T-helper 1 cell treated with Interleukin-12 subunit alpha and Interleukin-12 subunit beta and Interleukin-4 antibody, amounts not matched to agents 30 μg/mL and 1 μg/mL, for 36 hours (primary cell): ENCODE results near the gene CDKN2B.

Source experiments
- H3K27ac Mint-ChIP-seq: one replicate; pipeline ENCODE4 v1.8.0; 2021; ENCODE audit warnings: mild to moderate bottlenecking, mixed read lengths
- H3K27me3 Mint-ChIP-seq: one replicate; pipeline ENCODE4 v1.8.0; 2021; ENCODE audit warnings: low read depth, mixed read lengths
- H3K36me3 Mint-ChIP-seq: one replicate; pipeline ENCODE4 v1.8.0; 2021; ENCODE audit warnings: low read depth, mixed read lengths
- H3K4me1 Mint-ChIP-seq: one replicate; pipeline ENCODE4 v1.8.0; 2021; ENCODE audit warnings: low read depth, mixed read lengths
- H3K4me3 Mint-ChIP-seq: one replicate; pipeline ENCODE4 v1.8.0; 2021; ENCODE audit warnings: mild to moderate bottlenecking, moderate library complexity, mixed read lengths
- H3K9me3 Mint-ChIP-seq: one replicate; pipeline ENCODE4 v1.8.0; 2021; ENCODE audit warnings: mixed read lengths

Gene CDKN2B

DNA sequence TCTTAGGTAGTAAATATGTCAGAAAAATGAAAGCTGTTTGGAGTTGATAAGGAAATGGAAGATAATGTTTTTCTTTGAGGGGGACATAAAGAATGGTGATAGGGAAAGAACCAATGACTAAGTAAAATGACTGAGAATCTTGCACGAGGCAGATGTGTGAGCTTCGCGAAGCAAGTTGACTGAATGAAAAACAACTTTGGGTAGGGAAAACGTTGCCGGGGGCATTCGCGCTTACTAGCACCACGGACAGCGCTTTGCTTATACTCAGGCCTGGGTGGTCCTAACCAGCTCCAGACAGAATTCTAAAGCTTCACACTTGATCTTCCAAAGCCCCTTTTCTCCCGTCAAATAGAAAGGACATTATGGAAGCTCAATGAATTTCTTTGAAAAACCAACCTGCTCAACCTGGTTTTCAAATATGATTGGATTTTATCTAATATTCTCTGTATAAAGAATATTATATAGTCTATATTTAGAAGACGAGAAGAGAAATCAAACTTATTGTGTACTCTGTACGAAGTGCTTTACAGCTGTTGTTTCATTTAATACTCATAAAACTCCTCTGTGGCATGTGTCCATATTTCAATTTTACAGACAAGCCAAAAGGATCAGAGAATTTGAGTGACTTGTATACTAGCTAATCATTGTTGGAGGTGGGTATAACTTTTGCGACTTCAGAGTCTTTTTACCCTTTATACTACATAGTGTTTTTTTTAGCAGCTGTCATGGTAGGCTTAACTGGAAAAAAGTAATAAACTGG lies 1.9 kb upstream of the CDKN2B start:
- no peak overlapping the region for H3K4me3 Mint-ChIP-seq
- peaks cover 62% of the 10 kb centered on the region for H3K27me3 Mint-ChIP-seq
- H3K27ac Mint-ChIP-seq = no peak overlapping the region
- peaks cover 17% of the 10 kb centered on the region for H3K4me1 Mint-ChIP-seq
- peaks cover 4% of the 10 kb centered on the region for H3K36me3 Mint-ChIP-seq
- H3K9me3 Mint-ChIP-seq = no peaks in the 10 kb centered on the region

DNA sequence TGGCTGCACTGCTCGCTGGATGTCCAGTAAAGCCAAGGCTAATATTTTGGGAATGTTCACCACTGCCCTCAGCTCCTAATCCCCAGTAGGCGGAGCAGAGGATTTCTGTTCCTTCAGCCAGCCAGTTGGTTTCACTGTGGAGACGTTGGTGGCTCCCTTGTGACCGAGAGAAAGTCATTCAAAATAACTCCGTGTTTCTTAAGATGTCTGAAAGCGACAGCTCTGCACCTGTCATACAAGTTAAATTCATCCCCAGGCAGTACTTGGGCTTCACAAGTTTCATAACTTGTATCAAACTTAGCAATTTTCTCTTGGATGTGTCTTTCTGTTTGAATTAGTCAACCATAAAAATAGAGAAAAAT lies 382 bp upstream of the CDKN2B start:
- H3K4me3 Mint-ChIP-seq = peak overlapping the region; percentile 89
- H3K27ac Mint-ChIP-seq = no peak overlapping the region
- H3K27me3 Mint-ChIP-seq = peaks cover 78% of the 10 kb centered on the region
- peaks cover 15% of the 10 kb centered on the region for H3K36me3 Mint-ChIP-seq
- no peaks in the 10 kb centered on the region for H3K9me3 Mint-ChIP-seq
- H3K4me1 Mint-ChIP-seq = peaks cover 30% of the 10 kb centered on the region

DNA sequence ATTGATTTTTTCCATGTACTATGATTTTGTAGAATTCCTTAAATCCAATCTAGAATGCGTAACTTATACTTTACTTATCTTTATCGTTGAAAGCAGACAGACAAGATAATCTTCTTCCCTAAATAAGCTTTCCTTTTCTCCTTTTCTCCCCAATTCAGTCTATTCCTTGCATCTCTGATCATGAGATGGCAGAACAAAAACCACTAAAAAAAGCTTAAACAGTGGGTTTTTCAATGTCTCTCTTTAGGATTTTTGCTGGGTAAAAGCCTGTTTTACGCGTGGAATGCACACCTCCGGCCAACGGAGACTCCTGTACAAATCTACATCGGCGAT lies 755 bp downstream of the CDKN2B start:
- Mint-ChIP-seq H3K4me1 (peaks cover 30% of the 10 kb centered on the region), H3K27ac (no peak overlapping the region), H3K36me3 (peaks cover 15% of the 10 kb centered on the region), H3K27me3 (peaks cover 83% of the 10 kb centered on the region), H3K4me3 (peak overlapping the region; percentile 89), H3K9me3 (no peaks in the 10 kb centered on the region)

DNA sequence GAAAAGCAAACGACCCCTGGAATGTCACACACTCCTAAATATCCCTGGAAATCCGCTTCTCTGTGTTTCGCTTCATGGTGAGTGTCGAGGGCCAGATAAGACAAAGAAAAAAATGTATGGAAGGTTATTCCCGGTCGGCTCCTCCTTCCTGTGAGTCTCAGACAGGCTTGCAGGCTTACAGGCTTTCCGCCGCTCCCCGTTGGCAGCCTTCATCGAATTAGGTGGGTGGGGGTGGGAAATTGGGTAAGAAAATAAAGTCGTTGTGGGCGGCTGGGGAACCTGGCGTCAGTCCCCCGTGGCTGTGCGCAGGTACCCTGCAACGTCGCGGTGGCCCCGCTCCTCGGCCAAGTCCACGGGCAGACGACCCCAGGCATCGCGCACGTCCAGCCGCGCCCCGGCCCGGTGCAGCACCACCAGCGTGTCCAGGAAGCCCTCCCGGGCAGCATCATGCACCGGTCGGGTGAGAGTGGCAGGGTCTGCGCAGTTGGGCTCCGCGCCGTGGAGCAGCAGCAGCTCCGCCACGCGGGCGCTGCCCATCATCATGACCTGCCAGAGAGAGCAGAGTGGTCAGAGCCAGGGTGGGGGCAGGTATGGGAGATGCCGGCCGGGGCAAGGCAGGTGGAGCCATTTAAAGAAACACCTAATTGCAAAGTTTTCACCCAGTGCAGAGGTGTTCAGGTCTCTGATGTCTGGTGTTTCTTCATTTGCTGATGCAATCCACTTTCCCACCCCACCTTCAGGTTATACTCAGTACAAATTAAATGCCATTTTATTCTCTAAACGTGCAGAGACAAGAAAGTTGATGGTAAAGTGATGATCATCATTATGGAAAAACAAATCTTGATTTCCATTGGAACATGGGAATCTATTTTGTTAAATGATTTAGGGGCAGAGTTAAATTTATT lies 3.2 kb downstream of the CDKN2B start:
- H3K36me3 Mint-ChIP-seq = peaks cover 15% of the 10 kb centered on the region
- H3K4me3 Mint-ChIP-seq = peak overlapping the region; percentile 38
- peaks cover 88% of the 10 kb centered on the region for H3K27me3 Mint-ChIP-seq
- no peaks in the 10 kb centered on the region for H3K9me3 Mint-ChIP-seq
- H3K27ac Mint-ChIP-seq = no peak overlapping the region
- peaks cover 30% of the 10 kb centered on the region for H3K4me1 Mint-ChIP-seq

DNA sequence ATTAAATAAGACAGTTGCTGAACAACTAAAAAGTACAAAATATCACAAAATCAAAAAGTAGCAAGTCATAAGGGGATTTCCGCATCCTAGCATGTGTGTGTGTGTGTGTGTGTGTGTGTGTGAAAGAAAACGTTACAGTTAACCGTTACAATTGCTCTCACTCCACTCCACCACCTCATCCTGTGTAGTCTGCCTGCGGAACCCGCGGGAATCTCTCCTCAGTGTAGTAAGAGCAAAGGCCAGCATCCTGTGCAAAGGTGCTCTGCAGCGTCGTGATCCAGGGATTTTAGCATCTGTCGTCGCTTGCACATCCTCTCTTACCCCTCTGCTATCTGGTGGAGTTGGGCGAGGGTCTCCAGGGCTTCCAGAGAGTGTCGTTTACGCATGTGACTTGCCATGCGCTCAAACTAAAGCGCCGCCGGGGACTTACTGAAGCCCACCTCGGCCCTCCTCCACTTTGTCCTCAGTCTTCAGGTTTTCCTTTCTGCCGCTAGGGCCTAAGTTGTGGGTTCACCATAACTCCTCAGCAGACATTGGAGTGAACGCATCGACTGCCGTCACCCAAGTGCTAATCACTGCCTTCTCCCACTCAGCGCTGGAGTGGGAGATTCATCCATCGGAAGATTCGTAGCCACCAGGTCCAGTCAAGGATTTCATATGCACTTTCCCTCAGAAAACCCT lies 3.9 kb downstream of the CDKN2B start:
- Mint-ChIP-seq H3K9me3 (no peaks in the 10 kb centered on the region), H3K36me3 (peaks cover 15% of the 10 kb centered on the region), H3K4me1 (peaks cover 29% of the 10 kb centered on the region), H3K27me3 (peaks cover 87% of the 10 kb centered on the region), H3K27ac (peak overlapping the region; percentile 38), H3K4me3 (peak overlapping the region; percentile 26)

DNA sequence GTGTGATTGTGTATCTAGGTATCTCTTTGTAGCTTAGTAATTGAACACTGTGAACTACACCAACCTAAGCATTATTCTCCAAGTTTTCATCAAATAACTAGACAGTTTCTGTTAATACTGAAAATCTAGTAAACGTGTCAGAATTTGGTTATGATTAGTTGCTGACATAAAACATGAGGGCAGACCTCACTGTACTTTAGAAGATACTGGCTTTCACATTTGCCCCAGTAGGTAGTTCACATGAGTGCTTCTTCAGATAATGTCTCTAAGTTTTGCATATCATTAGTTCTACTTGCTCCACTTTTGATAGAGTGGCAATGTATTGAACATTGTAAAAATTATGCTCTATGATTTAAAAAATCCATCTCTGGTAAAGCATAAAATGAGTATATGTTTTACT lies 7.1 kb downstream of the CDKN2B start:
- no peak overlapping the region for H3K4me3 Mint-ChIP-seq
- H3K27ac Mint-ChIP-seq = no peak overlapping the region

DNA sequence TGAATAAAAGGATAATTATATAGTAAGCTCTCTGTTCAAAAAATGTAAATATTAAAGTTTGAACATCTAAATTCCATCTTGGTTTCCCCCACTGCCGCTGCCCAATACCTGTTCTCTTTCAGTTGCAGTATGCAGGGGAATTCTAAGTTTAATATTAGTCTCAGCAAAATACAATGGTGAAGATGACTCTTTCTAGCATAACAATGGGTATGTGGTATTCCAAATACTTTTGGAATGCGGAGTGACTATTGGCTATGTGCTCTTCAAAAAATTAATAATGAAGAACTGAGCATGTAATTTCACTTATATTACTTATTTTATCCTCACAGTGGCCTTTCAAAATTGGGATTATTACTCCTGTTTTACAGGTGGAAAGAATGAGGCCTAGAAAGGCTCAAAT lies 11.1 kb downstream of the CDKN2B start:
- H3K4me3 Mint-ChIP-seq = no peak overlapping the region
- peaks cover 68% of the 10 kb centered on the region for H3K27me3 Mint-ChIP-seq
- peaks cover 15% of the 10 kb centered on the region for H3K4me1 Mint-ChIP-seq
- peaks cover 12% of the 10 kb centered on the region for H3K36me3 Mint-ChIP-seq
- no peak overlapping the region for H3K27ac Mint-ChIP-seq
- H3K9me3 Mint-ChIP-seq = no peaks in the 10 kb centered on the region

More for the DNA sequence above, 7.1 kb downstream of the CDKN2B start:
- peaks cover 90% of the 10 kb centered on the region for H3K27me3 Mint-ChIP-seq
- peaks cover 16% of the 10 kb centered on the region for H3K36me3 Mint-ChIP-seq
- no peaks in the 10 kb centered on the region for H3K9me3 Mint-ChIP-seq
- peaks cover 19% of the 10 kb centered on the region for H3K4me1 Mint-ChIP-seq

DNA sequence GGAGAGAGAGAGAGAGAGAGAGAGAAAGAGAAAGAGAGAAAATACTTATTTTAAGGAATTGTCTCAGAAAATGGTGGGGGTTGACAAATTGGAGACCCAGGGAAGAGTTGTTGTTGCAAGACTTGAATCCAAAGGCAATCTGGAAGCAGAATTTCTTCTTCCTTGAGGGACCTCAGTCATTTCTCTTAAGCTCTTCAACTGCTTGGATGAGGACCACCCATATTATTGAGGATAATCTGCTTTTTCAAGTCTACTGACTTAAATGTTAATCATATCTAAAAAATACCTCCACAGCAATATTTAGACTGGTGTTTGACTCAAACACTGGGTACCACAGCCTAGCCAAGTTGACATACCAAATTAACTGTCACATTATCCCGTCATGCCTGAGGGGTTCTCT lies 11.6 kb downstream of the CDKN2B start:
- Mint-ChIP-seq H3K27ac (no peak overlapping the region), H3K27me3 (peaks cover 63% of the 10 kb centered on the region), H3K4me3 (no peak overlapping the region)

DNA sequence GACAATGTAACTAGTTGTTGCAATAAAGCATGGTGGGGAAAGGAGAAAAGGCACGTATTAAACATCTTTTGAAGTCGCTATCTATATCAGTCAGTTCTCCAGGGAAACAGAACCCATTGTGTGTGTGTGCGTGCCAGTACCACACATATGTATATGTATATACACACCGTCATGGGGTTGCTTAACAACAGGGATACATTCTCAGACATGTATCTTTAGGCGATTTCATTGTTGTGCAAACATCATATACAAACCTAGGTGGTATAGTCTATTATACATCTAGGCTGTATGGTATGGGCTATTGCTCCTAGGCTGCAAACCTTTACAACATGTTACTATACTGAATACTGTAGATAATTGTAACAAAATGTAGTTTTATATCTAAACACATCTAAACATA lies 12.2 kb downstream of the CDKN2B start:
- Mint-ChIP-seq H3K4me1 (peaks cover 16% of the 10 kb centered on the region), H3K4me3 (peak overlapping the region; percentile 99), H3K36me3 (peaks cover 12% of the 10 kb centered on the region), H3K27me3 (peaks cover 57% of the 10 kb centered on the region), H3K27ac (no peak overlapping the region), H3K9me3 (no peaks in the 10 kb centered on the region)

More for the DNA sequence above, 11.6 kb downstream of the CDKN2B start:
- Mint-ChIP-seq H3K9me3 (no peaks in the 10 kb centered on the region), H3K36me3 (peaks cover 12% of the 10 kb centered on the region), H3K4me1 (peaks cover 16% of the 10 kb centered on the region)

DNA sequence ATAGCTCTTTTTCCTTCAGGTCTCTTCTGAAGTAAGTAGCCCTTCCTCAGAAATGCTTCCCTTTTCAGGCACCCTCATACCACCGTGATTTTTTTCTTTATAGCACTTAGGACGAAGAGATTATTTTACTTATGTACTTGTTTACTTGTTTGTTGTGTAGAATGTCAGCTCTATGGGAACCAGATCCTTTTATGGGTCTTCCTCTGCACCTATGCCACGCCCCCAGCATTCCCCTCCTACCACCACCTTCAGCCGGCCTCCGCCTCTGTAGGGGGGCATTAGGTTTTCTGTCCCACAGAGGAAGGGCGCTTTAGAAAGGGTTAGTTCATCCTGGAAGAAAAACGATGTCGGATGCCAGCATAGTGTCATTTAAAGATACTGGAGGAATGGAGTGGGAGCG lies 12.7 kb downstream of the CDKN2B start:
- Mint-ChIP-seq H3K9me3 (no peaks in the 10 kb centered on the region), H3K27me3 (peaks cover 52% of the 10 kb centered on the region), H3K36me3 (peaks cover 12% of the 10 kb centered on the region), H3K4me3 (peak overlapping the region; percentile 99), H3K4me1 (peaks cover 17% of the 10 kb centered on the region), H3K27ac (peak overlapping the region; percentile 72)

DNA sequence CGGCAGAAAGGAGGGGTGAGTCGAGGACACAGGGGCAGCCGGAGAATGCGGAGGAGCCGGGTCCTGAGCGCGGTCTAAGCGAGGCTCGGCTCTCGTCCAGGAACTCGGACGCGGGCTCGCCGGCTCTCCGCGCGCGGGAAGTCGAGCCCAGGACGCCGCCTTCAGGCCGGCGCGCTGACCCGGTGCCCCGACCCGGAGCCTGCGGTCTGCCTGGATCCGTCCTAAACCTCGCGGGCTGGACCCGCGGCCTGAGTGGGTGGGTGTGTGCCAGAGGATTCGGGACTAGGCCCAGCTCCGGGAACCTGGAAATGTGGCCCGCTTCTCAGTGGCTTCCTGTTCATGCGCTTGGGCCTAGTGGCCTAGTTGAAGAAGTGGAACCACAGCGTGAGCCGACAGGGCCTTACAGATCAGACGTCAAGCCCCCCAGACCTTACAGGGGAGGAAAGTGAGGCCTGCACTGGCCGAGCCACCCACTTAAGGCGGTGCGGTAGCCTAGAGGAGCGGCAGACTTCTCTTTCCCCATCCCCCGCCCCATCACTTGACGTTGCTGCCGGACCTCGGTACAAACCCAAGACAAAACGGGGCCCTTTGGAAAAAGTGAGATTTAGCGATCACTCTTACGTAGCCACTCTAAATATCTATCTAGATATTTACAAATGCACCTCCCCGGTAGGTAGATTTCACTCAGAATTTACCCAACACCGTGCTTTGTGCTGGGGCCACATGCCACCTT lies 13.3 kb downstream of the CDKN2B start:
- Mint-ChIP-seq H3K4me3 (peak overlapping the region; percentile 99), H3K36me3 (peaks cover 12% of the 10 kb centered on the region), H3K4me1 (peaks cover 20% of the 10 kb centered on the region), H3K9me3 (no peaks in the 10 kb centered on the region), H3K27me3 (peaks cover 46% of the 10 kb centered on the region), H3K27ac (peak overlapping the region; percentile 99)

DNA sequence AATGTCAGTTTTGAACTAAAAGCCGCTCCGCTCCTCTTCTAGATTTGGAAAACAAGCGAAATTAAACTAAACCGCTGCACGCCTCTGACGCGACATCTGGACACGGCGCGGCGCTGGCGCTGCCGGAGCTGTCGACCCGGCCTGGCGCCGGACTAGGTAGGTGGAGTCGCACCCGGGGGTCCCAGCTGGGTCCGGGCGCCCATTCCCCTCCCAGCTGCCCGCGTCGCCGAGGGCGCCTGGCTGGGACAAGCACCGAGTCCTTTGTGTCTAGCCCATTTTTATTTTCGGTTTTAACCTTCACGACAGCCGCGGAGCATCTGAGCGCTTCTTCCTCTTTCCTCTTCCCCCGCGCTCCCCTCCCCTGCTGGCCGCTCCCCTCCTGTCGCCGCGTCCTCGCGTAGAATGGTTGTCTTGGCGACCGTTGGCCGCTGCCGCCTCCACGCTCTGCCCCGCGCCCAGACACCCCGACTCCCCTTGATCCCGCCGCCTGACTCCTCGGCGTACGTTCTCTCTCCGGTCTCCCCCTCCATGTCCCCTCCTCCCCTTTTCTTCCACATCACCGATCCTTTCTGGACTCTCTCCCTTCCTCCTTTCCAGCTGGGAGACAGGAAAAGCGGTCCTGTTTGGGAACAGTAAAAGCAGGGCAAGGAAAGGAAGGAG lies 14.0 kb downstream of the CDKN2B start:
- H3K36me3 Mint-ChIP-seq = peaks cover 16% of the 10 kb centered on the region
- H3K4me3 Mint-ChIP-seq = peak overlapping the region; percentile 99
- no peaks in the 10 kb centered on the region for H3K9me3 Mint-ChIP-seq
- H3K27me3 Mint-ChIP-seq = peaks cover 47% of the 10 kb centered on the region
- H3K27ac Mint-ChIP-seq = peak overlapping the region; percentile 99
- H3K4me1 Mint-ChIP-seq = peaks cover 24% of the 10 kb centered on the region

DNA sequence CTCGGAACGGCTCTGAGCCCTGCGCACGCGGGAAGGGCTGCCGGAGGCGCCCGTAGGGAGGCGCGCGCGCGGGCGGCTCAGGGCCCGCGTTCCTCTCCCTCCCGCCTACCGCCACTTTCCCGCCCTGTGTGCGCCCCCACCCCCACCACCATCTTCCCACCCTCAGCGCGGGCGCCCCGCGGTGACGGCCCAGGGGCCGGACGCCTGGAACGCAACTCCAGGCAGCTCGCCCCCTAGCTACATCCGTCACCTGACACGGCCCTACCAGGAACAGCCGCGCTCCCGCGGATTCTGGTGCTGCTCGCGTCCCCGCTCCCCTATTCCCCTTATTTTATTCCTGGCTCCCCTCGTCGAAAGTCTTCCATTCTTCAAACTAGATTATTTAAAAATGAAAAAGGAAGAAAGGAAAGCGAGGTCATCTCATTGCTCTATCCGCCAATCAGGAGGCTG lies 14.5 kb downstream of the CDKN2B start, which contains the start of gene CDKN2B-AS1:
TSS of gene CDKN2B-AS1 (plus strand) at position 236 of the 450 bp plus-strand sequence.
- peaks cover 46% of the 10 kb centered on the region for H3K27me3 Mint-ChIP-seq
- H3K4me1 Mint-ChIP-seq = peaks cover 27% of the 10 kb centered on the region
- peaks cover 20% of the 10 kb centered on the region for H3K36me3 Mint-ChIP-seq
- peak within 1 kb of the TSS; percentile 99 for H3K27ac Mint-ChIP-seq
- peak within 1 kb of the TSS; percentile 99 for H3K4me3 Mint-ChIP-seq
- no peaks in the 10 kb centered on the region for H3K9me3 Mint-ChIP-seq
